Prostate gland (tissue), 2 donors: ENCODE data around the gene SWSAP1. TPM values are rescaled to one million over a fixed set of nuclear protein-coding genes. Genes with fewer than 3 reads are reported as not detected.
"Not testable (repeated sequence)": the region's sequence is repeated elsewhere in the genome, so short reads cannot be mapped to it uniquely, and the experiment has no call there.

Source experiments
- DNase-seq: peaks from one replicate; pipeline ENCODE4 v3.0.0-alpha.2; 2019; ENCODE audit warnings: low spot score
- H3K27ac ChIP-seq, 2 donors: fragments of 200-600 bp; sonication (generic); 2 replicates each; pipeline ENCODE4 v1.5.1; 2017 to 2019
- H3K27me3 ChIP-seq: fragments of 200-600 bp; sonication (generic); replicated peaks from 2 replicates; pipeline ENCODE4 v1.5.1; 2019; ENCODE audit not compliant: insufficient read depth
- H3K36me3 ChIP-seq, 2 donors: fragments of 200-600 bp; sonication (generic); 1 replicate in 1 of 2; 2 replicates in 1 of 2; pipeline versions ENCODE4 v1.5.1 to v1.8.1; 2017 to 2019
- H3K4me1 ChIP-seq: fragments of 200-600 bp; sonication (generic); replicated peaks from 2 replicates; pipeline ENCODE4 v1.5.1; 2019
- H3K4me3 ChIP-seq, 2 donors: fragments of 200-600 bp; sonication (generic); 2 replicates each; pipeline ENCODE4 v1.5.1; 2017 to 2019
- H3K9me3 ChIP-seq: fragments of 200-600 bp; sonication (generic); 2 replicates; pipeline ENCODE4 v1.5.1; 2017
- CTCF ChIP-seq, 4 experiments: fragments of 200-600 bp in 2 of 4; fragments of 450-650 bp in 2 of 4; sonication (generic) in 2 of 4; IDR thresholded peaks; 1 replicate in 3 of 4; 2 replicates in 1 of 4; pipeline ENCODE4 v1.5.1; 2016 to 2019; ENCODE audit warnings: antibody characterized with exemption in 4 of 4, mild to moderate bottlenecking in 2 of 4, moderate library complexity in 2 of 4
- POLR2A ChIP-seq: fragments of 450-650 bp; IDR thresholded peaks from one replicate; pipeline ENCODE4 v1.6.1; 2016; ENCODE audit warnings: antibody characterized with exemption, mild to moderate bottlenecking
- POLR2AphosphoS5 ChIP-seq: sonication (generic); formaldehyde crosslinking; IDR thresholded peaks from one replicate; pipeline ENCODE4 v1.6.1; 2017; ENCODE audit warnings: antibody characterized with exemption
- WGBS: methylation state at CpG from one replicate; pipeline ENCODE4 v1.1.5; 2018; 5-methylcytosine and 5-hydroxymethylcytosine counted together
- intact Hi-C: fragments of 100-400 bp; cut with DNase I; formaldehyde crosslinking; loops from one replicate; pipeline ENCODE4 v1.14.2; 2022
- total RNA-seq, 2 donors: library from RNA; depleted of rRNA; stranded (reverse); fragments of >200 nt; gene quantifications; one replicate each; pipeline ENCODE4 v1.1.0, GENCODE V29; 2016

Gene SWSAP1
- total RNA-seq, 2 donors from 2014 or later: 4.1 to 6.3 TPM

GRCh38 chr19:11332822-11333221 is 41.6 kb upstream of the SWSAP1 start:
- DNase-seq: no peak
- no peaks in the 10 kb centered on the region for H3K27me3 ChIP-seq
- intact Hi-C loops: no loop called here
- WGBS: 97% methylated on average over 5 of the region's 5 CpGs
- H3K36me3 ChIP-seq: peaks cover 0 to 26% of the 10 kb centered on the region in 2 donors
- H3K9me3 ChIP-seq: no peaks in the 10 kb centered on the region
- H3K27ac ChIP-seq: no peak overlapping the region
- no peak overlapping the region for H3K4me3 ChIP-seq
- TF ChIP-seq CTCF (IDR thresholded peaks at IDR 0.05) (no peak), POLR2AphosphoS5 (no peak), POLR2A (no peak)
- no peaks in the 10 kb centered on the region for H3K4me1 ChIP-seq

GRCh38 chr19:11333838-11334237 is 40.6 kb upstream of the SWSAP1 start:
- H3K36me3 ChIP-seq: peaks cover 0 to 26% of the 10 kb centered on the region in 2 donors
- H3K9me3 ChIP-seq, intact Hi-C loops, H3K4me1 ChIP-seq, DNase-seq, H3K27me3 ChIP-seq, H3K4me3 ChIP-seq, H3K27ac ChIP-seq: not testable (repeated sequence)
- WGBS: 78% methylated on average over 9 of the region's 9 CpGs

GRCh38 chr19:11335449-11336146 is 38.9 kb upstream of the SWSAP1 start:
- DNase-seq: no peak
- peaks cover 0 to 26% of the 10 kb centered on the region in 2 donors for H3K36me3 ChIP-seq
- H3K9me3 ChIP-seq: no peaks in the 10 kb centered on the region
- WGBS: 96% methylated on average over 17 of the region's 17 CpGs
- H3K4me1 ChIP-seq: peaks cover 3% of the 10 kb centered on the region
- intact Hi-C loops: loop anchor here (5.0 kb wide), 1 partner anchor 42 kb away; no protein-coding TSS in a partner anchor
- no peak overlapping the region for H3K4me3 ChIP-seq
- H3K27me3 ChIP-seq: no peaks in the 10 kb centered on the region
- H3K27ac ChIP-seq: no peak overlapping the region
- TF ChIP-seq POLR2AphosphoS5 (no peak), POLR2A (no peak), CTCF (IDR thresholded peaks at IDR 0.05) (no peak)

- Histone ChIP-seq H3K4me3 (no peak overlapping the region), H3K36me3 (peaks cover 0 to 26% of the 10 kb centered on the region in 2 donors), H3K9me3 (no peaks in the 10 kb centered on the region), H3K4me1 (peaks cover 3% of the 10 kb centered on the region), H3K27me3 (no peaks in the 10 kb centered on the region), H3K27ac (no peak overlapping the region)
- no peak for DNase-seq
- intact Hi-C loops: loop anchor here (5.0 kb wide), 1 partner anchor 40 kb away; no protein-coding TSS in a partner anchor
- 91% methylated on average over 14 of the region's 14 CpGs for WGBS
- no peak for TF ChIP-seq CTCF (IDR thresholded peaks at IDR 0.05)
- TF ChIP-seq POLR2AphosphoS5: no peak
- TF ChIP-seq POLR2A: no peak
Measured at GRCh38 chr19:11337080-11337479, 37.4 kb upstream of the SWSAP1 start.

GRCh38 chr19:11338121-11338520 is 36.3 kb upstream of the SWSAP1 start:
- H3K4me1 ChIP-seq: peaks cover 3% of the 10 kb centered on the region
- H3K27me3 ChIP-seq: no peaks in the 10 kb centered on the region
- peak overlapping the region; percentile 87 to 90 for H3K27ac ChIP-seq
- no peak for TF ChIP-seq POLR2A
- TF ChIP-seq POLR2AphosphoS5: no peak
- no peak for TF ChIP-seq CTCF (IDR thresholded peaks at IDR 0.05)
- WGBS: 62% methylated on average over 7 of the region's 7 CpGs
- DNase-seq: no peak
- H3K4me3 ChIP-seq: peak overlapping the region; percentile 75 to 83
- H3K9me3 ChIP-seq: no peaks in the 10 kb centered on the region
- intact Hi-C loops: loop anchor here (5.0 kb wide), 1 partner anchor 39 kb away; no protein-coding TSS in a partner anchor
- peaks cover 0 to 17% of the 10 kb centered on the region in 2 donors for H3K36me3 ChIP-seq
